ENCODE results near the gene TBC1D16.
"Not testable (repeated sequence)": the region's sequence is repeated elsewhere in the genome, so short reads cannot be mapped to it uniquely, and the experiment has no call there.

Gene TBC1D16

GRCh38 chr17:79965806-79966205 is 69.9 kb downstream of the TBC1D16 start:
- Histone ChIP-seq H4K20me1 (ENCODE audit: insufficient read depth) (no peaks in the 10 kb centered on the region), H3K9ac (no peak overlapping the region), H3K27me3 (ENCODE audit: insufficient read depth, low read depth) (no peaks in the 10 kb centered on the region), H3K4me3 (IDR thresholded peaks at IDR 0.05; ENCODE audit: insufficient read depth, low read depth, low read length) (no peak overlapping the region), H3K79me2 (ENCODE audit: insufficient read depth, low read depth) (no peaks in the 10 kb centered on the region), H3K36me3 (ENCODE audit: insufficient read depth) (no peaks in the 10 kb centered on the region), H3K4me2 (no peak overlapping the region), H2AFZ (ENCODE audit: low read depth) (no peak overlapping the region), H3K4me1 (ENCODE audit: low read depth, poor library complexity, severe bottlenecking) (no peaks in the 10 kb centered on the region), H3K27ac (no peak overlapping the region)
- TF ChIP-seq CTCF (conservative IDR thresholded peaks at IDR 0.05; ENCODE audit: low read depth, low read length): no peak

- not testable (repeated sequence) for H3K27ac ChIP-seq; H3K27me3 ChIP-seq (ENCODE audit: insufficient read depth, low read depth); H3K4me2 ChIP-seq; H2AFZ ChIP-seq (ENCODE audit: low read depth); H3K9ac ChIP-seq; H3K4me1 ChIP-seq (ENCODE audit: low read depth, poor library complexity, severe bottlenecking); H3K36me3 ChIP-seq (ENCODE audit: insufficient read depth); H3K4me3 ChIP-seq (IDR thresholded peaks at IDR 0.05; ENCODE audit: insufficient read depth, low read depth, low read length); H4K20me1 ChIP-seq (ENCODE audit: insufficient read depth); H3K79me2 ChIP-seq (ENCODE audit: insufficient read depth, low read depth)
These were observed 73.2 kb downstream of the TBC1D16 start for GRCh38 chr17:79962467-79962866.

- not testable (repeated sequence) for H3K27ac ChIP-seq; H3K79me2 ChIP-seq (ENCODE audit: insufficient read depth, low read depth); H3K27me3 ChIP-seq (ENCODE audit: insufficient read depth, low read depth); H3K9ac ChIP-seq; H3K36me3 ChIP-seq (ENCODE audit: insufficient read depth); H3K4me2 ChIP-seq; H2AFZ ChIP-seq (ENCODE audit: low read depth); H3K4me1 ChIP-seq (ENCODE audit: low read depth, poor library complexity, severe bottlenecking); H4K20me1 ChIP-seq (ENCODE audit: insufficient read depth); H3K4me3 ChIP-seq (IDR thresholded peaks at IDR 0.05; ENCODE audit: insufficient read depth, low read depth, low read length)
These were observed 74.1 kb downstream of the TBC1D16 start for GRCh38 chr17:79961567-79961966.

- H2AFZ ChIP-seq (ENCODE audit: low read depth): no peak overlapping the region
- no peak overlapping the region for H3K4me2 ChIP-seq
- no peaks in the 10 kb centered on the region for H3K4me1 ChIP-seq (ENCODE audit: low read depth, poor library complexity, severe bottlenecking)
- no peaks in the 10 kb centered on the region for H4K20me1 ChIP-seq (ENCODE audit: insufficient read depth)
- no peak overlapping the region for H3K27ac ChIP-seq
- no peak overlapping the region for H3K9ac ChIP-seq
- no peak overlapping the region for H3K4me3 ChIP-seq (IDR thresholded peaks at IDR 0.05; ENCODE audit: insufficient read depth, low read depth, low read length)
- H3K79me2 ChIP-seq (ENCODE audit: insufficient read depth, low read depth): no peaks in the 10 kb centered on the region
- H3K36me3 ChIP-seq (ENCODE audit: insufficient read depth): no peaks in the 10 kb centered on the region
- TF ChIP-seq CTCF (conservative IDR thresholded peaks at IDR 0.05; ENCODE audit: low read depth, low read length): no peak
- no peaks in the 10 kb centered on the region for H3K27me3 ChIP-seq (ENCODE audit: insufficient read depth, low read depth)
These were observed 74.7 kb downstream of the TBC1D16 start for GRCh38 chr17:79960788-79961522.

GRCh38 chr17:79959042-79959441 is 76.6 kb downstream of the TBC1D16 start:
- Histone ChIP-seq H4K20me1 (ENCODE audit: insufficient read depth) (no peaks in the 10 kb centered on the region), H3K27ac (no peak overlapping the region), H3K4me1 (ENCODE audit: low read depth, poor library complexity, severe bottlenecking) (no peaks in the 10 kb centered on the region), H3K4me3 (IDR thresholded peaks at IDR 0.05; ENCODE audit: insufficient read depth, low read depth, low read length) (no peak overlapping the region), H3K27me3 (ENCODE audit: insufficient read depth, low read depth) (no peaks in the 10 kb centered on the region), H3K79me2 (ENCODE audit: insufficient read depth, low read depth) (no peaks in the 10 kb centered on the region), H3K36me3 (ENCODE audit: insufficient read depth) (no peaks in the 10 kb centered on the region), H2AFZ (ENCODE audit: low read depth) (no peak overlapping the region), H3K9ac (no peak overlapping the region), H3K4me2 (no peak overlapping the region)
- TF ChIP-seq CTCF (conservative IDR thresholded peaks at IDR 0.05; ENCODE audit: low read depth, low read length): no peak

All from KMS-11 (cell line).